ENCODE results near the gene SPDYE3.

The SPDYE3 gene

GRCh38 chr7:100356416-100357068, 49.0 kb downstream of the SPDYE3 start:
- 0 out of 2 replicates have a peak, but pooled peaks cover under 1% of the 10 kb centered on the region for H4K20me1 ChIP-seq (ENCODE audit: control insufficient read depth, insufficient read depth, low read depth, low read length)
- no peaks in the 10 kb centered on the region for H3K9me2 ChIP-seq (replicated peaks; ENCODE audit: control insufficient read depth, low read length)
- no peaks in the 10 kb centered on the region for H3K9me3 ChIP-seq (ENCODE audit: control insufficient read depth, insufficient read depth, low read length)
- no peak overlapping the region for H3K4me3 ChIP-seq (ENCODE audit: low read length)
- TF ChIP-seq CTCF (IDR thresholded peaks at IDR 0.05; ENCODE audit: low read depth, low read length, poor library complexity, severe bottlenecking) (no peak), EZH2phosphoT487 (IDR thresholded peaks at IDR 0.05; ENCODE audit: borderline replicate concordance, low read length) (no peak)
- no peaks in the 10 kb centered on the region for H3K27me3 ChIP-seq (ENCODE audit: control insufficient read depth, low read length)
- H3K4me2 ChIP-seq (ENCODE audit: low read length): no peak overlapping the region
- H3K79me2 ChIP-seq (ENCODE audit: control insufficient read depth, low read length): no peaks in the 10 kb centered on the region
- H3F3A ChIP-seq (ENCODE audit: control insufficient read depth, insufficient read depth): no peaks in the 10 kb centered on the region
- peaks cover 94% of the 10 kb centered on the region for H3K36me3 ChIP-seq (ENCODE audit: control insufficient read depth, low read length)
- peaks cover 26% of the 10 kb centered on the region for H3K4me1 ChIP-seq (ENCODE audit: control insufficient read depth, low read length)
- H3K27ac ChIP-seq (ENCODE audit: low read depth, low read length): no peak overlapping the region

- Histone ChIP-seq H3K4me3 (ENCODE audit: low read length) (no peak overlapping the region), H3K9me3 (ENCODE audit: control insufficient read depth, insufficient read depth, low read length) (no peaks in the 10 kb centered on the region), H3K4me1 (ENCODE audit: control insufficient read depth, low read length) (peaks cover 23% of the 10 kb centered on the region), H3K4me2 (ENCODE audit: low read length) (no peak overlapping the region), H3F3A (ENCODE audit: control insufficient read depth, insufficient read depth) (0 out of 2 replicates have a peak, but pooled peaks cover 5% of the 10 kb centered on the region), H3K27me3 (ENCODE audit: control insufficient read depth, low read length) (no peaks in the 10 kb centered on the region), H3K9me2 (replicated peaks; ENCODE audit: control insufficient read depth, low read length) (no peaks in the 10 kb centered on the region), H3K27ac (ENCODE audit: low read depth, low read length) (no peak overlapping the region), H3K36me3 (ENCODE audit: control insufficient read depth, low read length) (peaks cover 95% of the 10 kb centered on the region), H4K20me1 (ENCODE audit: control insufficient read depth, insufficient read depth, low read depth, low read length) (no peaks in the 10 kb centered on the region), H3K79me2 (ENCODE audit: control insufficient read depth, low read length) (no peaks in the 10 kb centered on the region)
- TF ChIP-seq CTCF (IDR thresholded peaks at IDR 0.05; ENCODE audit: low read depth, low read length, poor library complexity, severe bottlenecking): no peak
- no peak for TF ChIP-seq EZH2phosphoT487 (IDR thresholded peaks at IDR 0.05; ENCODE audit: borderline replicate concordance, low read length)
Measured at GRCh38 chr7:100357131-100357561, 49.6 kb downstream of the SPDYE3 start.

GRCh38 chr7:100358027-100358856, 50.7 kb downstream of the SPDYE3 start, which contains the start of gene PILRB:
Gene PILRB, plus strand, starts transcription at chr7:100358117. Its CDS starts 186 bp downstream, at chr7:100358303.
- Histone ChIP-seq H3F3A (ENCODE audit: control insufficient read depth, insufficient read depth) (peaks cover 9% of the 10 kb centered on the region), H3K79me2 (ENCODE audit: control insufficient read depth, low read length) (no peaks in the 10 kb centered on the region), H3K27ac (ENCODE audit: low read depth, low read length) (no peak within 1 kb of the TSS), H3K27me3 (ENCODE audit: control insufficient read depth, low read length) (no peaks in the 10 kb centered on the region), H3K9me2 (replicated peaks; ENCODE audit: control insufficient read depth, low read length) (no peaks in the 10 kb centered on the region), H3K4me3 (ENCODE audit: low read length) (no peak within 1 kb of the TSS), H3K9me3 (ENCODE audit: control insufficient read depth, insufficient read depth, low read length) (no peaks in the 10 kb centered on the region), H4K20me1 (ENCODE audit: control insufficient read depth, insufficient read depth, low read depth, low read length) (no peaks in the 10 kb centered on the region), H3K4me1 (ENCODE audit: control insufficient read depth, low read length) (peaks cover 13% of the 10 kb centered on the region), H3K4me2 (ENCODE audit: low read length) (no peak within 1 kb of the TSS), H3K36me3 (ENCODE audit: control insufficient read depth, low read length) (peaks cover 97% of the 10 kb centered on the region)
- TF ChIP-seq CTCF (IDR thresholded peaks at IDR 0.05; ENCODE audit: low read depth, low read length, poor library complexity, severe bottlenecking) (peak; percentile 50), EZH2phosphoT487 (IDR thresholded peaks at IDR 0.05; ENCODE audit: borderline replicate concordance, low read length) (no peak)

Data from DOHH2 (cell line).